ENCODE measurements around the gene CHMP1A. TPM values are rescaled to one million over a fixed set of nuclear protein-coding genes. Genes with fewer than 3 reads are reported as not detected.

Gene CHMP1A
- total and polyA plus RNA-seq, 2 of the 8 experiments (the other 6 are each of a cell fraction or from before 2014, with no cell fraction given), result 64.4 to 75.8 TPM

DNA sequence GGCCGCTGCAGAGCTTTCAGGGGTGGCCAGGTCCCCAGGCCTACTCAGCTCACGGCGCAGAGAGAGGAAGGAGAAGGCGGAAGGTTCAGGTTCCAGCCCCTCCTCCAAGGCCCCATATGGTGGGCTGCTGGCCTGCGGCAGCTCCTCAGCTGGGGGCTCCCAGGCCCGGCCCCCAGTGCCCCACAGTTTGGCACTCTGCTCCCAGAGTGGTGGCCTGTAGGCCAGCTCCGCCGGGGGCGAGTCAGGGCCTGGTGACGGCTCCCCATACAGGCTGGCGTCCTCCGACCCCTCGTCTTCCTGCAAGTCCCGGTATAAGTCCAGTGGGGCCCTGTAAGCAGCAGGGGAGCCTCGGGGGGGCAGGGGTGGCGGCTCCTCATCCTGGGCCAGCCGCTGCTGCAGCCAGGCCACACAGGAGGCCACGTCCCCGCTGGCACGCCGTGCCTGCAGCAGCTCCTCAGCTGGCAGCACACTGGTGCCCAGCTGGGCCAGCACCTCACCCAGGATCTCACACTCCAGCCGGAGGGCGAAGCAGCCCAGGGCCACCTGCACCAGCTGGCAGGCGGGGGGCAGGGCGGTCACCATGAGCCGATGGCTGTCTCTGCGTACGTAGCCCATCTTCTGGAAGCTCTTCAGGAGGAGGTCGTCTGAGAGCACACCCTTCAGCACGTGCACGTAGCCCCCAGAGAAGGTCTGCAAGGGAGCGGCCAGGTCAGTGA lies 40.3 kb upstream of the CHMP1A start:
- FAIRE-seq, result no peak
- ChIA-PET POLR2A (ENCODE audit: partially characterized antibody) (interaction anchor here (0.6 to 6.6 kb wide), 13 partner anchors 9 to 988 kb away, joined by 3 to 59 read pairs (median 4); partner anchors contain the start of genes CDK10, CPNE7 and VPS9D1), CTCF (ENCODE audit: partially characterized antibody) (interaction anchor here (0.6 to 3.7 kb wide), 10 partner anchors 8 to 225 kb away, joined by 3 to 16 read pairs (median 4); partner anchors contain the start of gene VPS9D1)
- Histone ChIP-seq H2AFZ (ENCODE audit: low read length) (no peak overlapping the region), H4K5ac (ENCODE audit: insufficient read length, low read depth, low read length) (no peak overlapping the region), H2BK20ac (ENCODE audit: low read length) (no peak overlapping the region), H2AK5ac (ENCODE audit: low read depth, low read length) (no peak overlapping the region), H3K9me3 (ENCODE audit: insufficient read depth in 2 of 2, low read depth in 1 of 2, low read length in 1 of 2) (no peaks in the 10 kb centered on the region), H3K27me3 (replicated peaks in 1 of 4; ENCODE audit: control insufficient read depth in 3 of 4, extremely low read depth in 1 of 4, insufficient read depth in 3 of 4, low read length in 3 of 4) (no peaks in the 10 kb centered on the region), H3K56ac (replicated peaks; ENCODE audit: insufficient read length, low read depth, low read length) (no peak overlapping the region), H2BK12ac (ENCODE audit: low read depth, low read length) (no peak overlapping the region), H3K4me2 (ENCODE audit: insufficient read depth in 1 of 2, low read depth in 2 of 2, low read length in 2 of 2) (no peak overlapping the region), H3K27ac (ENCODE audit: low read depth, low read length) (no peak overlapping the region), H3K79me2 (ENCODE audit: control insufficient read depth in 1 of 2, insufficient read depth in 2 of 2, low read length in 2 of 2) (no peaks in the 10 kb centered on the region), H4K20me1 (replicated peaks in 1 of 2; ENCODE audit: control insufficient read depth in 1 of 2, insufficient read depth in 2 of 2, low read length in 2 of 2) (peaks cover 0 to 22% of the 10 kb centered on the region in 2 experiments), H2BK5ac (ENCODE audit: low read depth, low read length) (no peak overlapping the region), H4K91ac (replicated peaks; ENCODE audit: insufficient read length, low read length) (no peak overlapping the region), H4K8ac (ENCODE audit: extremely low read depth, insufficient read depth, low read length) (no peak overlapping the region), H3K9ac (replicated peaks in 1 of 4; ENCODE audit: extremely low read depth in 1 of 4, low read depth in 3 of 4, low read length in 3 of 4) (no peak overlapping the region), H2BK15ac (ENCODE audit: low read length) (no peak overlapping the region), H3K4ac (replicated peaks; ENCODE audit: insufficient read length, low read depth, low read length) (no peak overlapping the region), H2BK120ac (replicated peaks; ENCODE audit: low read depth, low read length) (no peak overlapping the region), H3K79me1 (ENCODE audit: low read depth, low read length) (no peaks in the 10 kb centered on the region), H3K23ac (ENCODE audit: insufficient read length) (no peak overlapping the region), H3K36me3 (ENCODE audit: control insufficient read depth in 2 of 4, insufficient read depth in 4 of 4, low read length in 3 of 4) (peaks cover 3 to 24% (median 8%) of the 10 kb centered on the region in 4 experiments; a peak in 6 of 8 replicates), H3K14ac (ENCODE audit: insufficient read length) (no peak overlapping the region), H3K23me2 (ENCODE audit: low read depth, low read length) (peaks cover 13% of the 10 kb centered on the region; the same call in 1 of the 2 replicates), H3K4me1 (replicated peaks in 1 of 4; ENCODE audit: control insufficient read depth in 3 of 4, insufficient read depth in 4 of 4, low read length in 3 of 4) (peaks cover 0 to 11% (median 5%) of the 10 kb centered on the region in 4 experiments; a peak in 5 of 7 replicates), H3K18ac (ENCODE audit: extremely low read depth, low read length) (no peak overlapping the region), H3K4me3 (ENCODE audit: extremely low read depth in 1 of 4, insufficient read depth in 2 of 4, low read depth in 3 of 4, low read length in 4 of 4) (no peak overlapping the region)
- DNase-seq (ENCODE audit: low read depth in 1 of 2, low spot score in 2 of 2), result no peak
- 94% methylated on average over 30 of the region's 32 CpGs; no CpG with 5 or more reads in 1 of the 2 experiments for WGBS, 2 experiments (ENCODE audit: extremely low coverage in 1 of 2, insufficient coverage in 1 of 2, insufficient read length in 1 of 2, insufficient replicate concordance in 2 of 2, low coverage in 1 of 2, low lambda C conversion rate in 2 of 2, missing lambda C conversion rate in 1 of 2)
- TF ChIP-seq, protein P1, sequence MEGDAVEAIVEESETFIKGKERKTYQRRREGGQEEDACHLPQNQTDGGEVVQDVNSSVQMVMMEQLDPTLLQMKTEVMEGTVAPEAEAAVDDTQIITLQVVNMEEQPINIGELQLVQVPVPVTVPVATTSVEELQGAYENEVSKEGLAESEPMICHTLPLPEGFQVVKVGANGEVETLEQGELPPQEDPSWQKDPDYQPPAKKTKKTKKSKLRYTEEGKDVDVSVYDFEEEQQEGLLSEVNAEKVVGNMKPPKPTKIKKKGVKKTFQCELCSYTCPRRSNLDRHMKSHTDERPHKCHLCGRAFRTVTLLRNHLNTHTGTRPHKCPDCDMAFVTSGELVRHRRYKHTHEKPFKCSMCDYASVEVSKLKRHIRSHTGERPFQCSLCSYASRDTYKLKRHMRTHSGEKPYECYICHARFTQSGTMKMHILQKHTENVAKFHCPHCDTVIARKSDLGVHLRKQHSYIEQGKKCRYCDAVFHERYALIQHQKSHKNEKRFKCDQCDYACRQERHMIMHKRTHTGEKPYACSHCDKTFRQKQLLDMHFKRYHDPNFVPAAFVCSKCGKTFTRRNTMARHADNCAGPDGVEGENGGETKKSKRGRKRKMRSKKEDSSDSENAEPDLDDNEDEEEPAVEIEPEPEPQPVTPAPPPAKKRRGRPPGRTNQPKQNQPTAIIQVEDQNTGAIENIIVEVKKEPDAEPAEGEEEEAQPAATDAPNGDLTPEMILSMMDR (IDR thresholded peaks at IDR 0.05; ENCODE audit: control extremely low read depth in 1 of 3, insufficient read depth in 1 of 3, low read depth in 1 of 3, low read length in 3 of 3), result no peak
- TF ChIP-seq SIX5 (IDR thresholded peaks at IDR 0.05; ENCODE audit: low read depth, low read length) (no peak), SP4 (IDR thresholded peaks at IDR 0.05; ENCODE audit: low read length) (no peak), BRCA1 (IDR thresholded peaks at IDR 0.05; ENCODE audit: low read depth, low read length) (no peak), CTBP2 (IDR thresholded peaks at IDR 0.05; ENCODE audit: borderline replicate concordance, insufficient read depth, insufficient read length, low read length) (no peak), EP300 (IDR thresholded peaks at IDR 0.05; ENCODE audit: borderline replicate concordance in 1 of 2, low read depth in 2 of 2, low read length in 2 of 2) (no peak), CHD1 (IDR thresholded peaks at IDR 0.05; ENCODE audit: low read depth, low read length) (no peak)
- TF ChIP-seq, protein P2, sequence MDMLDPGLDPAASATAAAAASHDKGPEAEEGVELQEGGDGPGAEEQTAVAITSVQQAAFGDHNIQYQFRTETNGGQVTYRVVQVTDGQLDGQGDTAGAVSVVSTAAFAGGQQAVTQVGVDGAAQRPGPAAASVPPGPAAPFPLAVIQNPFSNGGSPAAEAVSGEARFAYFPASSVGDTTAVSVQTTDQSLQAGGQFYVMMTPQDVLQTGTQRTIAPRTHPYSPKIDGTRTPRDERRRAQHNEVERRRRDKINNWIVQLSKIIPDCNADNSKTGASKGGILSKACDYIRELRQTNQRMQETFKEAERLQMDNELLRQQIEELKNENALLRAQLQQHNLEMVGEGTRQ (IDR thresholded peaks at IDR 0.05; ENCODE audit: low read length), result no peak

Measured in H1 (cell line).